Caco-2 (cell line): Measurements from ENCODE around the gene IRF1. TPM values are rescaled to one million over a fixed set of nuclear protein-coding genes. Genes with fewer than 3 reads are reported as not detected.

ENCODE experiments used
- BruUV-seq: library from RNA; stranded (reverse); fragments of 400-500 nt; replicated peaks from 2 replicates; lab custom pipeline; 2021; lab: Mats Ljungman, UMichigan
- CTCF ChIA-PET: fragments of 300-600 bp; sonication (Branson Sonifier 250); formaldehyde crosslinking; loops from one replicate; lab custom pipeline; 2022; ENCODE audit warnings: antibody characterized with exemption; lab: Charles Lee
- POLR2A ChIA-PET: fragments of 300-600 bp; sonication (Branson Sonifier 250); formaldehyde crosslinking; loops from one replicate; lab custom pipeline; 2022; ENCODE audit warnings: antibody characterized with exemption; lab: Charles Lee
- DNase-seq, 2 experiments: peaks; one replicate each; pipeline versions ENCODE4 v3.0.0 to v3.0.0-alpha.2; 2020 to 2022
- H3K27me3 ChIP-seq: replicated peaks from 2 replicates; pipeline ENCODE4 v1.6.0; 2011; ENCODE audit warnings: low read length; ENCODE audit not compliant: control insufficient read depth, insufficient read depth
- H3K36me3 ChIP-seq: 2 replicates; pipeline ENCODE4 v1.5.1; 2011; ENCODE audit warnings: low read length; ENCODE audit not compliant: control insufficient read depth, insufficient read depth
- H3K4me1 ChIP-seq: fragments of 250-450 bp; sonication (Bioruptor Pico); 2 replicates; pipeline ENCODE4 v1.5.1; 2020; ENCODE audit warnings: mild to moderate bottlenecking
- H3K4me3 ChIP-seq: 2 replicates; pipeline ENCODE4 v1.5.1; 2011; ENCODE audit warnings: low read depth, mild to moderate bottlenecking, control low read depth, low read length
- H3K9me3 ChIP-seq: fragments of 250-450 bp; sonication (Bioruptor Pico); 2 replicates; pipeline ENCODE4 v1.5.1; 2020; ENCODE audit warnings: mild to moderate bottlenecking, moderate library complexity
- H3K27ac Mint-ChIP-seq: one replicate; pipeline ENCODE4 v1.8.0; 2022; ENCODE audit warnings: mixed read lengths; ENCODE audit not compliant: unreplicated experiment
- H3K27me3 Mint-ChIP-seq: one replicate; pipeline ENCODE4 v1.8.0; 2022; ENCODE audit warnings: mixed read lengths; ENCODE audit not compliant: insufficient read depth, unreplicated experiment
- H3K36me3 Mint-ChIP-seq: one replicate; pipeline ENCODE4 v1.8.0; 2022; ENCODE audit warnings: mild to moderate bottlenecking, mixed read lengths; ENCODE audit not compliant: insufficient read depth, unreplicated experiment
- H3K4me1 Mint-ChIP-seq: one replicate; pipeline ENCODE4 v1.8.0; 2022; ENCODE audit warnings: low read depth, mixed read lengths; ENCODE audit not compliant: unreplicated experiment
- H3K4me3 Mint-ChIP-seq: one replicate; pipeline ENCODE4 v1.8.0; 2022; ENCODE audit warnings: mild to moderate bottlenecking, moderate library complexity, mixed read lengths; ENCODE audit not compliant: unreplicated experiment
- H3K9me3 Mint-ChIP-seq: one replicate; pipeline ENCODE4 v1.8.0; 2022; ENCODE audit warnings: mixed read lengths; ENCODE audit not compliant: unreplicated experiment
- intact Hi-C: fragments of 100-400 bp; cut with micrococcal nuclease; formaldehyde crosslinking; loops from one replicate; pipeline ENCODE4 v1.10.0; 2022; ENCODE audit not compliant: unreplicated experiment
- total RNA-seq: library from RNA; stranded (reverse); gene quantifications from 2 replicates; pipeline ENCODE4 v1.2.3, GENCODE V29; 2022
- TF ChIP-seq, protein P1 (sequence below), 2 experiments: fragments of 200-600 bp in 1 of 2; IDR thresholded peaks; 1 replicate in 1 of 2; 2 replicates in 1 of 2; pipeline versions ENCODE4 v1.5.1 to v1.8.0; 2011 to 2022; ENCODE audit warnings: antibody characterized with exemption in 1 of 2, control low read depth in 1 of 2, inconsistent platforms in 1 of 2, low read depth in 1 of 2, low read length in 1 of 2, mild to moderate bottlenecking in 1 of 2, moderate library complexity in 1 of 2; ENCODE audit not compliant: insufficient read depth in 1 of 2, severe bottlenecking in 1 of 2, unreplicated experiment in 1 of 2

IRF1 gene
- total RNA-seq, 1 experiment from 2014 or later, result 16.8 TPM

DNA sequence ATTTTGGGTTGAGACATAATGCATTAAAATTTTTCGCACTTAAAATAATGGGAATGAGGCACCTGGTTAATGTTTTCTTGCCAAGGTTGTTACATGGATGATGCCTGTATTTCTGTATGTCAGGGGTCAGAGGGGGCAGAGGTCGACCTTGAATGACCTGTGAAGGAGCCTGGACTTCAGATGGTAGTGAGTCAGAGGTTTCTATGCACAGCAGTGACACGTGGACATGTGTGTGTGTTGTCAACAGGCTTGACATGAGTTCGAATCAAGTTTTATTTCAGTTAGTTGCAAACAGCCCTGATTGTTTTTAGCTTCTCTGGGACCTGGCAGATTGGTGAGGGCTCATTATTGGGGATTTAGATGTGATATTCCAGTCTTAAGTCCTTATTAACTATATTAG lies 49.1 kb upstream of the IRF1 start:
- Mint-ChIP-seq H3K9me3 (no peaks in the 10 kb centered on the region), H3K4me1 (no peaks in the 10 kb centered on the region), H3K27ac (no peak overlapping the region), H3K4me3 (no peak overlapping the region), H3K27me3 (peaks cover 13% of the 10 kb centered on the region), H3K36me3 (no peaks in the 10 kb centered on the region)
- no peak for DNase-seq
- no peak overlapping the region for H3K4me3 ChIP-seq
- TF ChIP-seq, protein P1, sequence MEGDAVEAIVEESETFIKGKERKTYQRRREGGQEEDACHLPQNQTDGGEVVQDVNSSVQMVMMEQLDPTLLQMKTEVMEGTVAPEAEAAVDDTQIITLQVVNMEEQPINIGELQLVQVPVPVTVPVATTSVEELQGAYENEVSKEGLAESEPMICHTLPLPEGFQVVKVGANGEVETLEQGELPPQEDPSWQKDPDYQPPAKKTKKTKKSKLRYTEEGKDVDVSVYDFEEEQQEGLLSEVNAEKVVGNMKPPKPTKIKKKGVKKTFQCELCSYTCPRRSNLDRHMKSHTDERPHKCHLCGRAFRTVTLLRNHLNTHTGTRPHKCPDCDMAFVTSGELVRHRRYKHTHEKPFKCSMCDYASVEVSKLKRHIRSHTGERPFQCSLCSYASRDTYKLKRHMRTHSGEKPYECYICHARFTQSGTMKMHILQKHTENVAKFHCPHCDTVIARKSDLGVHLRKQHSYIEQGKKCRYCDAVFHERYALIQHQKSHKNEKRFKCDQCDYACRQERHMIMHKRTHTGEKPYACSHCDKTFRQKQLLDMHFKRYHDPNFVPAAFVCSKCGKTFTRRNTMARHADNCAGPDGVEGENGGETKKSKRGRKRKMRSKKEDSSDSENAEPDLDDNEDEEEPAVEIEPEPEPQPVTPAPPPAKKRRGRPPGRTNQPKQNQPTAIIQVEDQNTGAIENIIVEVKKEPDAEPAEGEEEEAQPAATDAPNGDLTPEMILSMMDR (IDR thresholded peaks at IDR 0.05; ENCODE audit: insufficient read depth in 1 of 2, low read depth in 1 of 2, low read length in 1 of 2, severe bottlenecking in 1 of 2, unreplicated experiment in 1 of 2), result no peak
- no peaks in the 10 kb centered on the region for H3K27me3 ChIP-seq
- ChIA-PET CTCF (interaction anchor here (1.2 kb wide), 1 partner anchor 14 kb away, joined by 4 read pairs; no protein-coding TSS in a partner anchor), POLR2A (no interaction called here)
- BruUV-seq, result no TSS peak
- no peaks in the 10 kb centered on the region for H3K9me3 ChIP-seq
- H3K4me1 ChIP-seq, result no peaks in the 10 kb centered on the region
- intact Hi-C loops, result no loop called here
- no peaks in the 10 kb centered on the region for H3K36me3 ChIP-seq

DNA sequence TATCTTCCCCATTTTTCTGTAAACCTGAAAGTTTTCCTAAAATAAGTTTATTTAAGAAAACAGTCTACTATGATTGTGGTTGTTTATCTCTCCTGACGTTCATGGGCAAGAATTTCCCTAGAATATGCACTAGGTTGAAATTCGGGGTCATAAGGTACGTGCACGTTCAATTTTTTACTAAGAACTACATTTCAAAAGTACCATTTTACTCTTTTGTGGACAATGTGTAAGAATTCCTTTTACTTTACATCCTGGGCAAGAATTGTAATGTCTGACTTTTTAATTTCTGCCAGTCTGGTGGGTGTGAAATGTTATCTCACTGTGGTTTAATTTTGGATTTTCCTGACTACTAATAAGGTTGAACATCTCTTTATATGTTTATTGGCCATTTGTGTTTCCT lies 40.4 kb upstream of the IRF1 start:
- no peak overlapping the region for H3K4me3 ChIP-seq
- intact Hi-C loops, result no loop called here
- H3K36me3 ChIP-seq, result no peaks in the 10 kb centered on the region
- no peaks in the 10 kb centered on the region for H3K27me3 ChIP-seq
- ChIA-PET CTCF (interaction anchor here (0.7 kb wide), 1 partner anchor 860 kb away, joined by 4 read pairs; no protein-coding TSS in a partner anchor), POLR2A (no interaction called here)
- H3K4me1 ChIP-seq, result no peaks in the 10 kb centered on the region
- Mint-ChIP-seq H3K36me3 (no peaks in the 10 kb centered on the region), H3K27me3 (peaks cover 23% of the 10 kb centered on the region), H3K9me3 (no peaks in the 10 kb centered on the region), H3K4me1 (peaks cover 7% of the 10 kb centered on the region), H3K27ac (no peak overlapping the region), H3K4me3 (no peak overlapping the region)
- TF ChIP-seq, protein P1 (IDR thresholded peaks at IDR 0.05; ENCODE audit: insufficient read depth in 1 of 2, low read depth in 1 of 2, low read length in 1 of 2, severe bottlenecking in 1 of 2, unreplicated experiment in 1 of 2), result no peak
- DNase-seq, result no peak
- BruUV-seq, result no TSS peak
- no peaks in the 10 kb centered on the region for H3K9me3 ChIP-seq

DNA sequence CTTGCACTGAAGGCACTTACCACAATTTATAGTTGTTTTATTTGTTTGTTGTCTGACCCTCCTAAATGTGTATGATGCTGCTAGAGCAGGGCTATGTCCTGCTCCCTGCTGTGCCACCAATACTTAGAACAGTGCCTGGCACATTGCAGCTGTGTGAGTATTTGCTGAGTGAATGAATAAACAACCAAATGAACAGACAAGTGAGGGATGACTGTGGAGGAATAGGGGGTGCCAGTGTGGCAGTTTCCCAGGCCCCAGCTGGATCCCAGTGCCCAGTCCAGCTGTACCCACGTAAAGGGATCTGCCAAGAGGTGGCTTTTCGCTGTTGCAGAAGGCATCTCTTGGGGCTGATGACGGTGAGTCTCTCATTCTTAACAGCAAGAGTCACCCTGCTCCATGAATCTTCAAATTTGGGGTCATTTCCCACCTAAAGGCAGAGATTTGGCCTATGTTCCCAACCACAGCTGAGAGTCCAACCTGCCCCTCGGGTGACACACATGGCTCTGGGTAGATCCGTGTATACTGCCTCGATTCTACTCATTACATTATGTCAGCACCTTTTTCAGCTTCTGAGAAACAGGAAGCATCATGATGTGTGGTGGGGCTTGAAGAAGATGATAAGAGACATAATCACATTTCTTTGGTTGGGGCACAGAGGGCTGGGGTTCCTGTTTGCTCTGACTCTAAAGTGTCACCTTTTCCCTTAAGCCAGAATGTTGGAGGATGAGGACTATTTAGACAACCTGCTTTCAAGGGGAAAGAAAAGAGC lies 38.5 kb upstream of the IRF1 start:
- H3K27me3 ChIP-seq, result no peaks in the 10 kb centered on the region
- intact Hi-C loops, result loop anchor here (5.0 to 10.0 kb wide), 2 partner anchors 63 to 146 kb away; partner anchors contain the start of gene IL4
- POLR2A ChIA-PET, result no interaction called here
- Mint-ChIP-seq H3K27me3 (peaks cover 10% of the 10 kb centered on the region), H3K4me1 (peaks cover 7% of the 10 kb centered on the region), H3K4me3 (no peak overlapping the region), H3K36me3 (no peaks in the 10 kb centered on the region), H3K27ac (no peak overlapping the region), H3K9me3 (no peaks in the 10 kb centered on the region)
- CTCF ChIA-PET, result no interaction called here
- no peak overlapping the region for H3K4me3 ChIP-seq
- H3K36me3 ChIP-seq, result no peaks in the 10 kb centered on the region
- no peak for DNase-seq
- H3K9me3 ChIP-seq, result no peaks in the 10 kb centered on the region
- no TSS peak for BruUV-seq
- TF ChIP-seq, protein P1 (IDR thresholded peaks at IDR 0.05; ENCODE audit: insufficient read depth in 1 of 2, low read depth in 1 of 2, low read length in 1 of 2, severe bottlenecking in 1 of 2, unreplicated experiment in 1 of 2), result no peak
- no peaks in the 10 kb centered on the region for H3K4me1 ChIP-seq
